A549 (cell line): ENCODE data around the gene NAA16. TPM values are rescaled to one million over a fixed set of nuclear protein-coding genes. Genes with fewer than 3 reads are reported as not detected.

Experiments used
- ATAC-seq, 2 experiments: fragments of 200-7000 bp in 1 of 2; fragments of >200 bp in 1 of 2; cut with Nextera tagmentation in 1 of 2; cut with Tn5 transposase in 1 of 2; 3 replicates each; pipeline versions ENCODE4 v1.8.0 to v1.9.1; 2018 to 2020; ENCODE audit warnings: mild to moderate bottlenecking in 1 of 2, moderate library complexity in 1 of 2
- CTCF ChIA-PET: fragments of 300-600 bp; sonication (Branson Sonifier 250); formaldehyde crosslinking; extraction: SDS; loops from one replicate; lab custom pipeline; 2021; ENCODE audit warnings: antibody characterized with exemption, inconsistent platforms; lab: Yijun Ruan, JAX
- POLR2A ChIA-PET: fragments of 350-600 bp; formaldehyde crosslinking; extraction: SDS; loops from one replicate; lab custom pipeline; 2021; ENCODE audit warnings: antibody characterized with exemption, inconsistent platforms; lab: Yijun Ruan, JAX
- DNase-seq, 2 experiments: peaks; one replicate each; pipeline versions ENCODE4 v3.0.0 to v3.0.0-alpha.2; 2011 to 2016; ENCODE audit warnings: low read depth in 1 of 2, low spot score in 1 of 2
- FAIRE-seq: peaks from 2 replicates; lab custom pipeline; 2011; peaks lifted over from hg19 to GRCh38; lab: Jason Lieb, UNC
- H3K27ac ChIP-seq, 2 experiments: fragments of >200 bp; sonication (Bioruptor Twin); formaldehyde crosslinking; 3 replicates each; pipeline ENCODE4 v1.5.1; 2016 to 2017
- H3K4me1 ChIP-seq: fragments of >200 bp; sonication (Bioruptor Twin); formaldehyde crosslinking; 3 replicates; pipeline ENCODE4 v1.6.1; 2016
- H3K4me2 ChIP-seq: fragments of >200 bp; sonication (Bioruptor Twin); formaldehyde crosslinking; 3 replicates; pipeline ENCODE4 v1.6.1; 2016
- H3K4me3 ChIP-seq: fragments of >200 bp; sonication (Bioruptor Twin); formaldehyde crosslinking; 3 replicates; pipeline ENCODE4 v1.5.1; 2016
- H3K9me3 ChIP-seq: fragments of >200 bp; sonication (Bioruptor Twin); formaldehyde crosslinking; 3 replicates; pipeline ENCODE4 v1.6.1; 2016
- BHLHE40 ChIP-seq: IDR thresholded peaks from 2 replicates; pipeline ENCODE4 v1.6.1; 2012; ENCODE audit warnings: low read depth, low read length, inconsistent platforms
- CHD4 ChIP-seq: fragments of 200-600 bp; sonication (generic); IDR thresholded peaks from 2 replicates; pipeline ENCODE4 v1.6.1; 2016; ENCODE audit warnings: antibody characterized with exemption, mild to moderate bottlenecking, borderline replicate concordance
- EHF ChIP-seq: fragments of 250-450 bp; sonication (Bioruptor Pico); IDR thresholded peaks from 2 replicates; pipeline ENCODE4 v1.5.0; 2020; ENCODE audit warnings: mild to moderate bottlenecking
- FOSB ChIP-seq: fragments of 250-450 bp; sonication (Bioruptor Pico); IDR thresholded peaks from 2 replicates; pipeline ENCODE4 v1.5.0; 2020; ENCODE audit warnings: mild to moderate bottlenecking, moderate library complexity
- FOSL2 ChIP-seq, 2 experiments: fragments of 450-650 bp in 1 of 2; fragments of >200 bp in 1 of 2; sonication (Bioruptor Twin) in 1 of 2; formaldehyde crosslinking; IDR thresholded peaks; 2 replicates each; pipeline versions ENCODE4 v1.5.0 to v1.6.1; 2016 to 2020; ENCODE audit warnings: mild to moderate bottlenecking in 1 of 2, moderate library complexity in 1 of 2
- GATA3 ChIP-seq: IDR thresholded peaks from 2 replicates; pipeline ENCODE4 v1.6.1; 2012; ENCODE audit warnings: borderline replicate concordance
- HDAC2 ChIP-seq: fragments of 200-600 bp; sonication (generic); IDR thresholded peaks from 2 replicates; pipeline ENCODE4 v1.6.1; 2016
- HEYL ChIP-seq: fragments of 250-450 bp; sonication (Bioruptor Pico); IDR thresholded peaks from 2 replicates; pipeline ENCODE4 v1.8.0; 2021; ENCODE audit warnings: mild to moderate bottlenecking, moderate library complexity
- HOXB13 ChIP-seq: fragments of 250-450 bp; sonication (Bioruptor Pico); IDR thresholded peaks from 2 replicates; pipeline ENCODE4 v1.5.0; 2020; ENCODE audit warnings: low read depth, mild to moderate bottlenecking, moderate library complexity
- HOXB5 ChIP-seq: fragments of 250-450 bp; sonication (Bioruptor Pico); IDR thresholded peaks from 2 replicates; pipeline ENCODE4 v1.5.0; 2020; ENCODE audit warnings: mild to moderate bottlenecking, moderate library complexity
- KDM1A ChIP-seq: fragments of 200-600 bp; sonication (generic); IDR thresholded peaks from 2 replicates; pipeline ENCODE4 v1.6.1; 2016; ENCODE audit warnings: low read depth, mild to moderate bottlenecking
- KDM5A ChIP-seq: fragments of 200-600 bp; sonication (generic); IDR thresholded peaks from 2 replicates; pipeline ENCODE4 v1.6.1; 2016; ENCODE audit warnings: antibody characterized with exemption, mild to moderate bottlenecking
- MAFK ChIP-seq: fragments of 450-650 bp; IDR thresholded peaks from 2 replicates; pipeline ENCODE4 v1.6.1; 2014; ENCODE audit not compliant: partially characterized antibody
- MAZ ChIP-seq: fragments of 150-350 bp; IDR thresholded peaks from 2 replicates; pipeline ENCODE4 v1.6.1; 2014; ENCODE audit warnings: antibody characterized with exemption, low read depth, low read length, borderline replicate concordance
- NFE2L2 ChIP-seq: fragments of 150-350 bp; conservative IDR thresholded peaks from 2 replicates; pipeline ENCODE4 v1.6.1; 2014; ENCODE audit warnings: low read length
- NR3C1 ChIP-seq: fragments of >200 bp; sonication (Bioruptor Twin); formaldehyde crosslinking; IDR thresholded peaks from 3 replicates; pipeline ENCODE4 v1.6.1; 2017
- POLR2AphosphoS2 ChIP-seq: conservative IDR thresholded peaks from 2 replicates; pipeline ENCODE4 v1.6.1; 2012; ENCODE audit warnings: low read length, improper control_type of control experiment, inconsistent platforms
- RAD21 ChIP-seq, 2 experiments: fragments of >200 bp in 1 of 2; sonication (Bioruptor Twin) in 1 of 2; formaldehyde crosslinking in 1 of 2; IDR thresholded peaks in 1 of 2; conservative IDR thresholded peaks in 1 of 2; 2 replicates in 1 of 2; 3 replicates in 1 of 2; pipeline ENCODE4 v1.6.1; 2012 to 2018; ENCODE audit warnings: inconsistent platforms in 1 of 2
- RCOR1 ChIP-seq: fragments of 150-350 bp; IDR thresholded peaks from 2 replicates; pipeline ENCODE4 v1.6.1; 2014; ENCODE audit warnings: antibody characterized with exemption, low read length, low read depth
- TFCP2L1 ChIP-seq: fragments of 250-450 bp; sonication (Bioruptor Pico); IDR thresholded peaks from 2 replicates; pipeline ENCODE4 v1.5.0; 2021; ENCODE audit warnings: mild to moderate bottlenecking
- TP53 ChIP-seq: fragments of 250-450 bp; sonication (Bioruptor Pico); IDR thresholded peaks from 2 replicates; pipeline ENCODE4 v1.5.0; 2021; ENCODE audit warnings: mild to moderate bottlenecking, moderate library complexity
- ZC3H11A ChIP-seq: fragments of 450-650 bp; IDR thresholded peaks from 2 replicates; pipeline ENCODE4 v1.6.1; 2014; ENCODE audit warnings: antibody characterized with exemption, mild to moderate bottlenecking
- ZFP36 ChIP-seq: fragments of 450-650 bp; IDR thresholded peaks from 2 replicates; pipeline ENCODE4 v1.6.1; 2014; ENCODE audit warnings: borderline replicate concordance; ENCODE audit not compliant: partially characterized antibody
- ZNF302 ChIP-seq: fragments of 250-450 bp; sonication (Bioruptor Pico); IDR thresholded peaks from 2 replicates; pipeline ENCODE4 v1.9.0; 2021; ENCODE audit warnings: inconsistent platforms, mild to moderate bottlenecking, moderate library complexity
- WGBS: methylation state at CpG from one replicate; pipeline ENCODE4 v1.1.6; 2017; ENCODE audit errors: missing lambda C conversion rate; 5-methylcytosine and 5-hydroxymethylcytosine counted together
- polyA plus RNA-seq, 4 experiments: library from polyadenylated mRNA; depleted of rRNA in 3 of 4; stranded (reverse); fragments of >200 nt; fragmentation: RNase III in 1 of 4; extraction: RNeasy Plus Mini Kit Qiagen cat#74134 plus additional on column Dnase treatment in 1 of 4; gene quantifications; 2 replicates in 3 of 4; 3 replicates in 1 of 4; pipeline ENCODE4 v1.2.3, GENCODE V29; 2011 to 2017
- TF ChIP-seq, protein P1 (sequence below): fragments of 150-350 bp; IDR thresholded peaks from 2 replicates; pipeline ENCODE4 v1.6.1; 2014; ENCODE audit warnings: low read depth, mild to moderate bottlenecking, low read length
- TF ChIP-seq, protein P2 (sequence below): fragments of >200 bp; sonication (Bioruptor Twin); formaldehyde crosslinking; IDR thresholded peaks from 3 replicates; pipeline ENCODE4 v1.5.1; 2016
- TF ChIP-seq, protein P3 (sequence below): IDR thresholded peaks from 2 replicates; pipeline ENCODE4 v1.6.1; 2012
- TF ChIP-seq, protein P4 (sequence below): fragments of 450-650 bp; IDR thresholded peaks from 2 replicates; pipeline ENCODE4 v1.6.1; 2014; ENCODE audit warnings: antibody characterized with exemption
- TF ChIP-seq, protein P5 (sequence below): fragments of 200-600 bp; sonication (generic); IDR thresholded peaks from 2 replicates; pipeline ENCODE4 v1.6.1; 2016; ENCODE audit warnings: antibody characterized with exemption, mild to moderate bottlenecking, moderate library complexity

The NAA16 gene
- polyA plus RNA-seq, 2 of the 4 experiments (the other 2 are of a cell fraction): 10.5 to 18.8 TPM

DNA sequence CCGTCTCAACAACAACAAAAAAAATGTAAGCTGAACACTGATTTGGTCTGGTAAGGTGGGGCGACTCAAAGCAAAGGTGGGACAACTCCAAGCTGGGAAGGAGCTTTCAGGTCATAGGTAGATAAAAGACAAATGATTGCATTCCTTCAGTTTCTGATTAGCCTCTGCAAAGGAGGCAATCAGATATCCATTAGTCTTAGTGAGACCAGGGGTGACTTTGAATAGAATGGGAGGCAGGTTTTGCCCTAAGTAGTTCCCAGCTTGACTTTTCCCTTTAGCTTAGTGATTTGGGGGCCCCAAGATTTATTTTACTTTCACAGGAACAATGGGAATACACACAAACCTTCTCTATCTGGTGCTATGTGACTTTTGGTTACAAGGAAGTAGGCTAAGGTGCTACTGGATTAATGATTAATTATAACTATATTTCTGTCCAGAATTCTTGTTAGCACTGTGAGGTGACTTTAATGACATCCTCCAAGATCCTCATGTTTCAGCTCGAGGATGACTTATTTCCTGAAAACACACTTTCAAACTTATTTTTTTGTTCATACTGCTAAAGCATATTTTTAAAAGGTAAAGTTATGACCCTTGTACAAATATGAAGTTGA lies 37.1 kb upstream of the NAA16 start (continued):
- no peak for TF ChIP-seq RAD21 (conservative IDR thresholded peaks at IDR 0.05 in 1 of 2, IDR thresholded peaks at IDR 0.05 in 1 of 2)

DNA sequence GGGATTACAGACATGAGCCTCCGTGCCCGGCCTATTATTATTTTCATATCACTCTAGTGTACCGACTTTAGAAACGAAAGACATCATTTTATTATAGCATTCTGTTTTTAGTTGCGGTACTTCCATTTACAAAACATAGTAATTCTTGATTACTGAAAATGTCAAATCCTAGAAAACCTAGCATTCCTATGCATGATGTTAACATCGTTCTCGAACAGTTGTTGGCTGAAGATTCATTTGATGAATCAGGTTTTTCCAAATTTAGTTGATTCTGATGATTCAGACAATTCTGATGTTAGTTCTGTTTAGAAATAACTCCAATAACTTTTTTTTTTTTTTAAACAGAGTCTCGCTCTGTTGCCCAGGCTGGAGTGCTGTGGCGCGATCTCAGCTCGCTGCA lies 36.2 kb upstream of the NAA16 start:
- Histone ChIP-seq H3K27ac (no peak overlapping the region), H3K4me2 (no peak overlapping the region), H3K4me1 (0 out of 3 replicates have a peak, but pooled peaks cover 3% of the 10 kb centered on the region), H3K4me3 (no peak overlapping the region), H3K9me3 (no peaks in the 10 kb centered on the region; the same call in 2 of the 3 replicates)
- POLR2A ChIA-PET: no interaction called here
- ATAC-seq (no peak), FAIRE-seq (no peak), DNase-seq (no peak)
- CTCF ChIA-PET: no interaction called here
- TF ChIP-seq, protein P1, sequence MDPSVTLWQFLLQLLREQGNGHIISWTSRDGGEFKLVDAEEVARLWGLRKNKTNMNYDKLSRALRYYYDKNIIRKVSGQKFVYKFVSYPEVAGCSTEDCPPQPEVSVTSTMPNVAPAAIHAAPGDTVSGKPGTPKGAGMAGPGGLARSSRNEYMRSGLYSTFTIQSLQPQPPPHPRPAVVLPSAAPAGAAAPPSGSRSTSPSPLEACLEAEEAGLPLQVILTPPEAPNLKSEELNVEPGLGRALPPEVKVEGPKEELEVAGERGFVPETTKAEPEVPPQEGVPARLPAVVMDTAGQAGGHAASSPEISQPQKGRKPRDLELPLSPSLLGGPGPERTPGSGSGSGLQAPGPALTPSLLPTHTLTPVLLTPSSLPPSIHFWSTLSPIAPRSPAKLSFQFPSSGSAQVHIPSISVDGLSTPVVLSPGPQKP: no peak
- TF ChIP-seq ZFP36 (no peak), MAFK (no peak), HOXB5 (CRISPR knock-in tag) (no peak), POLR2AphosphoS2 (no peak), TP53 (CRISPR knock-in tag) (no peak), FOSL2 (IDR thresholded peaks at IDR 0.05) (no peak), FOSL2 (CRISPR knock-in tag; IDR thresholded peaks at IDR 0.05) (no peak), RCOR1 (no peak), EHF (CRISPR knock-in tag) (no peak), TFCP2L1 (CRISPR knock-in tag) (no peak), HDAC2 (no peak), MAZ (no peak)
- TF ChIP-seq, protein P2, sequence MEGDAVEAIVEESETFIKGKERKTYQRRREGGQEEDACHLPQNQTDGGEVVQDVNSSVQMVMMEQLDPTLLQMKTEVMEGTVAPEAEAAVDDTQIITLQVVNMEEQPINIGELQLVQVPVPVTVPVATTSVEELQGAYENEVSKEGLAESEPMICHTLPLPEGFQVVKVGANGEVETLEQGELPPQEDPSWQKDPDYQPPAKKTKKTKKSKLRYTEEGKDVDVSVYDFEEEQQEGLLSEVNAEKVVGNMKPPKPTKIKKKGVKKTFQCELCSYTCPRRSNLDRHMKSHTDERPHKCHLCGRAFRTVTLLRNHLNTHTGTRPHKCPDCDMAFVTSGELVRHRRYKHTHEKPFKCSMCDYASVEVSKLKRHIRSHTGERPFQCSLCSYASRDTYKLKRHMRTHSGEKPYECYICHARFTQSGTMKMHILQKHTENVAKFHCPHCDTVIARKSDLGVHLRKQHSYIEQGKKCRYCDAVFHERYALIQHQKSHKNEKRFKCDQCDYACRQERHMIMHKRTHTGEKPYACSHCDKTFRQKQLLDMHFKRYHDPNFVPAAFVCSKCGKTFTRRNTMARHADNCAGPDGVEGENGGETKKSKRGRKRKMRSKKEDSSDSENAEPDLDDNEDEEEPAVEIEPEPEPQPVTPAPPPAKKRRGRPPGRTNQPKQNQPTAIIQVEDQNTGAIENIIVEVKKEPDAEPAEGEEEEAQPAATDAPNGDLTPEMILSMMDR: no peak
- WGBS: 88% methylated on average over 11 of the region's 11 CpGs

DNA sequence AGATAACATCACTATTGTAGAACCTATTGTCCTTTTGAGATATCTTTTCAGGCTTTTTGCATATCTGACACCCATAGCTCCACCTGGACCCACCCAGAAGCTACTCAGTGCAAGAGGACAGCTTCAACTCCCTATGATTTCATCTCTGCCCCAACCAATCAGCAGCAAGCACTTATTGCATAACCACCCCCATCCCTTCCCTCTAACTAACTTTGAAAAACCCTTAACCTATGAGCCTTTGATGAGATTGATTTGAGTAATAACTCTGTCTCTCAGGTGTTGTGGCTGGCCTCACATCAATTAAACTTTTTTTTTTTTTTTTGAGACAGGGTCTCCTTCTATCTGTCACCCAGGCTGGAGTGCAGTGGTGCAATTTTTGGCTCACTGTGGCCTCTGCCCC lies 34.2 kb upstream of the NAA16 start:
- H3K27ac ChIP-seq: no peak overlapping the region
- ChIA-PET CTCF (no interaction called here), POLR2A (no interaction called here)
- H3K4me2 ChIP-seq: no peak overlapping the region
- FAIRE-seq: no peak
- H3K4me1 ChIP-seq: 0 out of 3 replicates have a peak, but pooled peaks cover 3% of the 10 kb centered on the region
- TF ChIP-seq BHLHE40 (no peak), HEYL (CRISPR knock-in tag) (no peak), CHD4 (no peak), ZC3H11A (no peak), FOSB (CRISPR knock-in tag) (no peak), NR3C1 (no peak), HOXB13 (CRISPR knock-in tag) (no peak), GATA3 (no peak), KDM5A (no peak), KDM1A (no peak), HOXB5 (CRISPR knock-in tag) (no peak), HDAC2 (no peak), ZNF302 (CRISPR knock-in tag) (no peak), NFE2L2 (no peak)
- TF ChIP-seq, protein P3, sequence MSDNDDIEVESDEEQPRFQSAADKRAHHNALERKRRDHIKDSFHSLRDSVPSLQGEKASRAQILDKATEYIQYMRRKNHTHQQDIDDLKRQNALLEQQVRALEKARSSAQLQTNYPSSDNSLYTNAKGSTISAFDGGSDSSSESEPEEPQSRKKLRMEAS: no peak
- TF ChIP-seq, protein P4, sequence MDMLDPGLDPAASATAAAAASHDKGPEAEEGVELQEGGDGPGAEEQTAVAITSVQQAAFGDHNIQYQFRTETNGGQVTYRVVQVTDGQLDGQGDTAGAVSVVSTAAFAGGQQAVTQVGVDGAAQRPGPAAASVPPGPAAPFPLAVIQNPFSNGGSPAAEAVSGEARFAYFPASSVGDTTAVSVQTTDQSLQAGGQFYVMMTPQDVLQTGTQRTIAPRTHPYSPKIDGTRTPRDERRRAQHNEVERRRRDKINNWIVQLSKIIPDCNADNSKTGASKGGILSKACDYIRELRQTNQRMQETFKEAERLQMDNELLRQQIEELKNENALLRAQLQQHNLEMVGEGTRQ: no peak
- TF ChIP-seq, protein P5, sequence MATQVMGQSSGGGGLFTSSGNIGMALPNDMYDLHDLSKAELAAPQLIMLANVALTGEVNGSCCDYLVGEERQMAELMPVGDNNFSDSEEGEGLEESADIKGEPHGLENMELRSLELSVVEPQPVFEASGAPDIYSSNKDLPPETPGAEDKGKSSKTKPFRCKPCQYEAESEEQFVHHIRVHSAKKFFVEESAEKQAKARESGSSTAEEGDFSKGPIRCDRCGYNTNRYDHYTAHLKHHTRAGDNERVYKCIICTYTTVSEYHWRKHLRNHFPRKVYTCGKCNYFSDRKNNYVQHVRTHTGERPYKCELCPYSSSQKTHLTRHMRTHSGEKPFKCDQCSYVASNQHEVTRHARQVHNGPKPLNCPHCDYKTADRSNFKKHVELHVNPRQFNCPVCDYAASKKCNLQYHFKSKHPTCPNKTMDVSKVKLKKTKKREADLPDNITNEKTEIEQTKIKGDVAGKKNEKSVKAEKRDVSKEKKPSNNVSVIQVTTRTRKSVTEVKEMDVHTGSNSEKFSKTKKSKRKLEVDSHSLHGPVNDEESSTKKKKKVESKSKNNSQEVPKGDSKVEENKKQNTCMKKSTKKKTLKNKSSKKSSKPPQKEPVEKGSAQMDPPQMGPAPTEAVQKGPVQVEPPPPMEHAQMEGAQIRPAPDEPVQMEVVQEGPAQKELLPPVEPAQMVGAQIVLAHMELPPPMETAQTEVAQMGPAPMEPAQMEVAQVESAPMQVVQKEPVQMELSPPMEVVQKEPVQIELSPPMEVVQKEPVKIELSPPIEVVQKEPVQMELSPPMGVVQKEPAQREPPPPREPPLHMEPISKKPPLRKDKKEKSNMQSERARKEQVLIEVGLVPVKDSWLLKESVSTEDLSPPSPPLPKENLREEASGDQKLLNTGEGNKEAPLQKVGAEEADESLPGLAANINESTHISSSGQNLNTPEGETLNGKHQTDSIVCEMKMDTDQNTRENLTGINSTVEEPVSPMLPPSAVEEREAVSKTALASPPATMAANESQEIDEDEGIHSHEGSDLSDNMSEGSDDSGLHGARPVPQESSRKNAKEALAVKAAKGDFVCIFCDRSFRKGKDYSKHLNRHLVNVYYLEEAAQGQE: no peak
- TF ChIP-seq, all 56 proteins: peak for 0
- no peak for ATAC-seq
- Histone ChIP-seq H3K9me3 (no peaks in the 10 kb centered on the region), H3K4me3 (no peak overlapping the region)
- no peak for DNase-seq
